Measurements from ENCODE around the gene PHGDH. TPM values are rescaled to one million over a fixed set of nuclear protein-coding genes. Genes with fewer than 3 reads are reported as not detected.

PHGDH gene
- total RNA-seq, 4 donors from 2014 or later, result 16.7 to 34.9 (median 26.4) TPM

DNA sequence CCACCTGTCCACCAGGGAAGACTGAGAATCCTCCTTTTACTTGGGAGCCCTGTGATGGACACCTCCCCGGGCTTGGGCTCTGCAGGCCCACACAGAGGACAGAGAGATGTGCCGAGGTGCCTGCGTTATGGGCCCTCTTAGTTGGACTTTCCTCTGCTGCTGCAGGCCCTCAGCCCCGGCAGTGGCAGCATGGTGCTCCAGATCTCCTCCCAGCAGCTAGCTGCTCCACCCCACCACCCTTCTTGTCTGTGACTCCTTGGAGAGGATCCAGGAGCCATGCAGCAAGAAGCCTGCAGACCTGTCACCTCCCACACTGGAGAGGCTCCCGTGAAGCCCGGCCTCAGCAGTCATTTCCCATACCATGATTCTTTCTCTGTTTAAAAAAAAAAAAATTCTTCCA, 27.4 kb downstream of the PHGDH start:
- no peak for TF ChIP-seq POLR2AphosphoS5 (IDR thresholded peaks at IDR 0.05)
- no peak for TF ChIP-seq EP300 (IDR thresholded peaks at IDR 0.05)
- TF ChIP-seq POLR2A (IDR thresholded peaks at IDR 0.05), result no peak
- TF ChIP-seq, protein P1, sequence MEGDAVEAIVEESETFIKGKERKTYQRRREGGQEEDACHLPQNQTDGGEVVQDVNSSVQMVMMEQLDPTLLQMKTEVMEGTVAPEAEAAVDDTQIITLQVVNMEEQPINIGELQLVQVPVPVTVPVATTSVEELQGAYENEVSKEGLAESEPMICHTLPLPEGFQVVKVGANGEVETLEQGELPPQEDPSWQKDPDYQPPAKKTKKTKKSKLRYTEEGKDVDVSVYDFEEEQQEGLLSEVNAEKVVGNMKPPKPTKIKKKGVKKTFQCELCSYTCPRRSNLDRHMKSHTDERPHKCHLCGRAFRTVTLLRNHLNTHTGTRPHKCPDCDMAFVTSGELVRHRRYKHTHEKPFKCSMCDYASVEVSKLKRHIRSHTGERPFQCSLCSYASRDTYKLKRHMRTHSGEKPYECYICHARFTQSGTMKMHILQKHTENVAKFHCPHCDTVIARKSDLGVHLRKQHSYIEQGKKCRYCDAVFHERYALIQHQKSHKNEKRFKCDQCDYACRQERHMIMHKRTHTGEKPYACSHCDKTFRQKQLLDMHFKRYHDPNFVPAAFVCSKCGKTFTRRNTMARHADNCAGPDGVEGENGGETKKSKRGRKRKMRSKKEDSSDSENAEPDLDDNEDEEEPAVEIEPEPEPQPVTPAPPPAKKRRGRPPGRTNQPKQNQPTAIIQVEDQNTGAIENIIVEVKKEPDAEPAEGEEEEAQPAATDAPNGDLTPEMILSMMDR (IDR thresholded peaks at IDR 0.05), result no peak
- peaks cover 0 to 48% of the 10 kb centered on the region in 2 donors for H3K36me3 ChIP-seq
- no peaks in the 10 kb centered on the region for H3K27me3 ChIP-seq
- WGBS, 2 donors (ENCODE audit: low coverage in 1 of 2), result 45 to 66% methylated on average over 2 to 6 of the region's 6 CpGs
- no peak for ATAC-seq
- H3K9me3 ChIP-seq, result no peaks in the 10 kb centered on the region
- H3K27ac ChIP-seq, result no peak overlapping the region
- peaks cover 0 to 25% (median 19%) of the 10 kb centered on the region in 3 donors for H3K4me1 ChIP-seq
- H3K4me3 ChIP-seq, result no peak overlapping the region

DNA sequence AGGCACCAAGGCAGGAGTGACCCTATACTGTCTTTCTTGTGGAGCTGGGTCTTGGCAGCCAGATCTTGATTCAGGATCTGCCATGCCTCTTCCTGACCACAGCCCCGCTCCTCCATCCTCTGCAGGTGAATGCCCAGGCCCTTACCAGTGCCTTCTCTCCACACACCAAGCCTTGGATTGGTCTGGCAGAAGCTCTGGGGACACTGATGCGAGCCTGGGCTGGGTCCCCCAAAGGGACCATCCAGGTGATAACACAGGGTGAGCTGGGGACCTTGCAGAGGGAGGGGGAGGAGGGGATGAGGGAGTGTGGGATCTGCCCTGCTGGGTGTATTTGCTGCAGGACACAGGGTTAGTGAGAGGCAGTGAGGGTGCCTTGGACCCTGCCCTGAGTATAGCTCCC, 28.5 kb downstream of the PHGDH start:
- H3K4me1 ChIP-seq, result peaks cover 0 to 28% (median 20%) of the 10 kb centered on the region in 3 donors
- TF ChIP-seq POLR2A (IDR thresholded peaks at IDR 0.05), result no peak
- TF ChIP-seq, protein P1 (IDR thresholded peaks at IDR 0.05), result no peak
- no peak for TF ChIP-seq EP300 (IDR thresholded peaks at IDR 0.05)
- TF ChIP-seq POLR2AphosphoS5 (IDR thresholded peaks at IDR 0.05), result no peak

DNA sequence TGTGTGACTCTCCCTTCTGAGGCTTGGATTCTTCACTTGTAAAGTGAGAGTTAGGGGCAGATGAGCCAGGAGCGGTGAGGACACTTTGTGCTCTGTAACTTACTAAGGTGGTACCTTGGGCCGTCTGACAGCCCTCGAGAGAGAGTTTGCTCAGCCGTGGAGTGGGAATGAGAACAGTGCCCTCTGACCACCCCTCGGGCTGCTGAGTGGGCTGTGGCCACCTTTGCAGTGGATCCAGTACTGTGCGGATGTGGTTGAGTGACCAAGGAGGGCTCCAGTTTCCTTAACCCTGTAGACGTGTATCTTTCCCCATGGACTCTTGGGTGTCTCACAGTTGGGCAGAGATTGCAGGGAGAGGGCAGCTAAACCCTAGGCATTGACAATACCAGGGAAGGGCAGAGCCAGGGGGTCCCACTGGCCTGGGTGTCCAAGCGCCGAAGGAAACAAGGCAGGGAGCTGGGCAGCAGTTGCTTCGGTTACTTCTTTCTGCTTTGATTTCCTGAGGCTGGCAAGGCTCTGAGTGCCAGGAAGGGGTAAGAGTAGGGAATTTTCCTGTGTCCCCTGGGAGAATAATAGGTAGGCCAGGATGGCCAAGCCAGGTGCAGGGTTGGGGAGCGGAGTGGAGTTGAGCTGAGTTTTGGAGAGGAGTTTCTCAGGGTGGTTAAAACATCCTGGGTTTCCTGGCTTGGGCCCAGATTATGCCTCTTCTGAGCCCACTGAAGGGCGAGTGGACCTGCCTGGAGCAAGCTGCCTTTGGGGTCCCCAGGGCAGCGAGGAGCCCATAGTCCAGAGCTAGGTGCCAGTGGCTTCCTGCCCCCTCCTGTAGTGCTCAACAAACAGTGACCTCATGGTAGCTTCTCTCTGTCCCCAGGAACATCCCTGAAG, 29.4 kb downstream of the PHGDH start:
- Histone ChIP-seq H3K36me3 (peaks cover 0 to 28% of the 10 kb centered on the region in 2 donors), H3K9me3 (no peaks in the 10 kb centered on the region), H3K4me3 (no peak overlapping the region), H3K4me1 (peaks cover 0 to 28% (median 20%) of the 10 kb centered on the region in 3 donors), H3K27ac (peak overlapping the region in 3 of 4 donors; percentile 66 to 85 (median 77)), H3K27me3 (no peaks in the 10 kb centered on the region)
- ATAC-seq, result no peak
- TF ChIP-seq, protein P1 (IDR thresholded peaks at IDR 0.05), result no peak
- TF ChIP-seq POLR2AphosphoS5 (IDR thresholded peaks at IDR 0.05) (no peak), POLR2A (IDR thresholded peaks at IDR 0.05) (no peak), EP300 (IDR thresholded peaks at IDR 0.05) (no peak)
- 88 to 100% methylated on average over 2 to 5 of the region's 13 CpGs for WGBS, 2 donors (ENCODE audit: low coverage in 1 of 2)

More for the DNA sequence above, 28.5 kb downstream of the PHGDH start:
- Histone ChIP-seq H3K27ac (no peak overlapping the region), H3K4me3 (no peak overlapping the region), H3K36me3 (peaks cover 0 to 37% of the 10 kb centered on the region in 2 donors), H3K9me3 (no peaks in the 10 kb centered on the region), H3K27me3 (no peaks in the 10 kb centered on the region)
- ATAC-seq, result no peak
- WGBS, 2 donors (ENCODE audit: low coverage in 1 of 2), result 100% methylated on average over 1 of the region's 2 CpGs; no CpG with 5 or more reads in 1 of the 2 donors

DNA sequence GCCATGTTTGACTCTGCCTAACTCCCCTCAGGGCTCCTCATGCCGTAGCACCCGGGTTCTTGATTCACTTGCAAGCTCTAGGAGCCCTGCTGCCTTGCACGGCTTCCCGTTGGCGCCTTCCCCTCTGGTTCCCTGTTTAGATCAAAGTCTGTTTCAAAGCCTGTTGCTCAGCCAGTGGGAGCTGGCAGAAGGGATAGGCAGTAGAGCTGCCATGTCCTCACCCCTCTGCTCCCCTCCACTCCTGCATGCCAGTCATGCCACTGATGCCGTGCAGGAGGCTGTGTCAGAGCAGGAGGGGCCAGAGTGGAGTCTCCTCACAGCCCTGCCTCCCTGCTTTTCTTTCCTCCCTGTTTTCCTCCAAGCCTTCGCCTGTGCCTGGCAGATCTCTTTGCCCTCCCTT, 30.5 kb downstream of the PHGDH start:
- peak; percentile 86 for ATAC-seq
- peak overlapping the region in 3 of 4 donors; percentile 66 to 85 (median 77) for H3K27ac ChIP-seq
- H3K27me3 ChIP-seq, result no peaks in the 10 kb centered on the region
- H3K9me3 ChIP-seq, result no peaks in the 10 kb centered on the region
- no peak overlapping the region for H3K4me3 ChIP-seq
- peaks cover 0 to 18% of the 10 kb centered on the region in 2 donors for H3K36me3 ChIP-seq
- 30 to 48% methylated on average over 5 to 6 of the region's 7 CpGs for WGBS, 2 donors (ENCODE audit: low coverage in 1 of 2)
- H3K4me1 ChIP-seq, result peaks cover 0 to 28% (median 20%) of the 10 kb centered on the region in 3 donors
- no peak for TF ChIP-seq POLR2AphosphoS5 (IDR thresholded peaks at IDR 0.05)
- no peak for TF ChIP-seq POLR2A (IDR thresholded peaks at IDR 0.05)
- TF ChIP-seq EP300 (IDR thresholded peaks at IDR 0.05), result no peak
- TF ChIP-seq, protein P1 (IDR thresholded peaks at IDR 0.05), result no peak
